DOHH2 (cell line): ENCODE results near the gene KBTBD8.
A peak's percentile ranks its signal among the peaks of the same experiment; 100 is the strongest.

ENCODE experiments used
- H3F3A ChIP-seq: fragments of 200-600 bp; sonication (generic), shearing (Covaris generic); 2 replicates; pipeline ENCODE4 v1.6.0; 2016; ENCODE audit warnings: antibody characterized with exemption, mild to moderate bottlenecking; ENCODE audit not compliant: control insufficient read depth, insufficient read depth
- H3K27ac ChIP-seq: fragments of 200-600 bp; sonication (generic); 2 replicates; pipeline ENCODE4 v1.5.1; 2014; ENCODE audit warnings: low read depth, mild to moderate bottlenecking, low read length, moderate library complexity
- H3K27me3 ChIP-seq: fragments of 200-600 bp; sonication (generic); 2 replicates; pipeline ENCODE4 v1.6.1; 2014; ENCODE audit warnings: mild to moderate bottlenecking, low read length, mixed read lengths; ENCODE audit not compliant: control insufficient read depth
- H3K36me3 ChIP-seq: fragments of 200-600 bp; sonication (generic); 2 replicates; pipeline ENCODE4 v1.6.1; 2014; ENCODE audit warnings: mild to moderate bottlenecking, low read length, moderate library complexity, mixed read lengths; ENCODE audit not compliant: control insufficient read depth
- H3K4me1 ChIP-seq: fragments of 200-600 bp; sonication (generic); 2 replicates; pipeline ENCODE4 v1.6.1; 2014; ENCODE audit warnings: mild to moderate bottlenecking, low read length, mixed read lengths; ENCODE audit not compliant: control insufficient read depth
- H3K4me2 ChIP-seq: fragments of 200-600 bp; sonication (generic); 2 replicates; pipeline ENCODE4 v1.6.0; 2014; ENCODE audit warnings: mild to moderate bottlenecking, low read length, moderate library complexity
- H3K4me3 ChIP-seq: fragments of 200-600 bp; sonication (generic); 2 replicates; pipeline ENCODE4 v1.5.1; 2014; ENCODE audit warnings: mild to moderate bottlenecking, low read length, mixed read lengths
- H3K79me2 ChIP-seq: fragments of 200-600 bp; sonication (generic); 2 replicates; pipeline ENCODE4 v1.6.1; 2014; ENCODE audit warnings: mild to moderate bottlenecking, low read length, mixed read lengths; ENCODE audit not compliant: control insufficient read depth
- H3K9me2 ChIP-seq: fragments of 200-600 bp; sonication (generic); replicated peaks from 2 replicates; pipeline ENCODE4 v1.6.1; 2014; ENCODE audit warnings: mild to moderate bottlenecking, low read length, mixed read lengths; ENCODE audit not compliant: control insufficient read depth
- H3K9me3 ChIP-seq: fragments of 200-600 bp; sonication (generic); 2 replicates; pipeline ENCODE4 v1.6.1; 2014; ENCODE audit warnings: antibody characterized with exemption, low read length, mixed read lengths; ENCODE audit not compliant: control insufficient read depth, insufficient read depth
- H4K20me1 ChIP-seq: fragments of 200-600 bp; sonication (generic); 2 replicates; pipeline ENCODE4 v1.6.0; 2014; ENCODE audit warnings: low read depth, mild to moderate bottlenecking, antibody characterized with exemption, low read length, moderate library complexity; ENCODE audit not compliant: control insufficient read depth, insufficient read depth
- CTCF ChIP-seq: fragments of 200-600 bp; sonication (generic); IDR thresholded peaks from one replicate; pipeline ENCODE4 v1.5.1; 2014; ENCODE audit warnings: antibody characterized with exemption, mild to moderate bottlenecking, low read depth, low read length; ENCODE audit not compliant: poor library complexity, severe bottlenecking
- EZH2phosphoT487 ChIP-seq: fragments of 200-600 bp; sonication (generic); IDR thresholded peaks from 2 replicates; pipeline ENCODE4 v1.6.1; 2017; ENCODE audit warnings: borderline replicate concordance, mild to moderate bottlenecking, antibody characterized with exemption, low read length, moderate library complexity, mixed read lengths

KBTBD8 gene

GRCh38 chr3:67030785-67031740 lies 33.0 kb downstream of the KBTBD8 start:
- Histone ChIP-seq H3K27ac (no peak overlapping the region), H4K20me1 (no peaks in the 10 kb centered on the region), H3K4me1 (peaks cover 47% of the 10 kb centered on the region), H3K9me2 (no peaks in the 10 kb centered on the region), H3K9me3 (0 out of 2 replicates have a peak, but pooled peaks cover 2% of the 10 kb centered on the region), H3F3A (peaks cover 4% of the 10 kb centered on the region), H3K4me3 (peak overlapping the region; percentile 19), H3K27me3 (no peaks in the 10 kb centered on the region), H3K36me3 (peaks cover 4% of the 10 kb centered on the region; the same call in 1 of the 2 replicates), H3K4me2 (peak overlapping the region; percentile 8), H3K79me2 (no peaks in the 10 kb centered on the region)
- TF ChIP-seq CTCF (no peak), EZH2phosphoT487 (no peak)

DNA sequence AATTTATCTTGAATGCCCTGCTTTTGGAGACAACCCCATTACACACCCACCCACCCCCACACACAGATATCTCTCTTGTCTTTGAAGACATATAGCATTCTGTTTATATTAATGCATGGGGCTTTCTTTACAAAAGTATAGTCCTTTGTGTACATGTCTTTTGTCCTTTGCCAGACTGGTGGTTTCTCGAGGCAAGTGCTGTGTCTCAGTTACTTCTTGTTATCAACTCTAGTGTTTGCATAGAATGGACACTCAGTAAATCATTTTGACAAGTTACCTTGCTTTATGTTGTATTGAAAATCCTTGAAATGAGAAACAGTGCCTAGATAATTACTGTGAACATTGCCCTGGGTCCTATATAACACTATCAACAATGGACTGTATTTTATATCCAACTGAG lies 33.9 kb downstream of the KBTBD8 start:
- Histone ChIP-seq H3K9me3 (0 out of 2 replicates have a peak, but pooled peaks cover 2% of the 10 kb centered on the region), H3K4me1 (peaks cover 49% of the 10 kb centered on the region), H4K20me1 (no peaks in the 10 kb centered on the region), H3K4me3 (no peak overlapping the region), H3K4me2 (no peak overlapping the region), H3K9me2 (no peaks in the 10 kb centered on the region), H3F3A (peaks cover 4% of the 10 kb centered on the region), H3K79me2 (no peaks in the 10 kb centered on the region), H3K27ac (no peak overlapping the region), H3K27me3 (no peaks in the 10 kb centered on the region), H3K36me3 (peaks cover 4% of the 10 kb centered on the region; the same call in 1 of the 2 replicates)
- TF ChIP-seq EZH2phosphoT487 = no peak
- no peak for TF ChIP-seq CTCF

DNA sequence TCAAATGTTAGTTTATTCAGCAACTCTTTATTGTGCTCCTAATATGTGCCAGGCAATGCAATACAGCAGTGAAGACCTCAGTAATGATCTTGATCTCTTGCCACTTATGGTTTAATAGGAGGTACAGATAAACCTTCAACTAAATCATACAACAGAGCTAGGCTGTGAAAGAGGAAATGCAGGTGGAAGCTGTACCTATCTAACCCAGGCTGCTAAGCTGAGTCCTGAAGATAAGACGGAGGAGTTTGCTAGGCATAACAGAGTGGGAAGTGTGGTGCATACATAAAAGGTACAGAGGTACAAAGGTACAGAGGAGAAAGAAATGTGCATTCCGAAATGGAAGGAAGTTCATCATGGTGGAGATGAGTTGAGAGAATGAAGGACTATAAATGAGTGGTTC lies 35.0 kb downstream of the KBTBD8 start:
- H3K4me2 ChIP-seq = peak overlapping the region; percentile 25
- TF ChIP-seq CTCF (no peak), EZH2phosphoT487 (no peak)
- H3K36me3 ChIP-seq = peaks cover 4% of the 10 kb centered on the region; the same call in 1 of the 2 replicates
- H3K79me2 ChIP-seq = no peaks in the 10 kb centered on the region
- H3K27ac ChIP-seq = no peak overlapping the region
- H3K4me3 ChIP-seq = no peak overlapping the region
- no peaks in the 10 kb centered on the region for H3K9me2 ChIP-seq
- H3K27me3 ChIP-seq = no peaks in the 10 kb centered on the region
- H3K4me1 ChIP-seq = peaks cover 58% of the 10 kb centered on the region
- peaks cover 4% of the 10 kb centered on the region for H3F3A ChIP-seq
- H4K20me1 ChIP-seq = no peaks in the 10 kb centered on the region
- 0 out of 2 replicates have a peak, but pooled peaks cover 2% of the 10 kb centered on the region for H3K9me3 ChIP-seq
